B cell (primary cell): ENCODE measurements around the gene FIBIN. TPM values are rescaled to one million over a fixed set of nuclear protein-coding genes. Genes with fewer than 3 reads are reported as not detected.

Source experiments
- ATAC-seq: fragments of 200-7000 bp; cut with Tn5 transposase; one replicate; pipeline ENCODE4 v1.10.0; 2021; ENCODE audit warnings: low read depth, mild to moderate bottlenecking, moderate number of reproducible peaks, moderate library complexity
- CTCF ChIA-PET: fragments of 350-600 bp; sonication (Branson Sonifier 250); formaldehyde crosslinking; loops from one replicate; lab custom pipeline; 2021; ENCODE audit warnings: antibody characterized with exemption, inconsistent platforms; lab: Charles Lee
- POLR2A ChIA-PET: fragments of 350-600 bp; sonication (Branson Sonifier 250); formaldehyde crosslinking; loops from one replicate; lab custom pipeline; 2021; ENCODE audit warnings: antibody characterized with exemption; lab: Charles Lee
- DNase-seq: peaks from one replicate; pipeline ENCODE4 v3.0.0; 2013
- H2AFZ ChIP-seq: 2 replicates; pipeline ENCODE4 v1.6.1; 2012; ENCODE audit warnings: mild to moderate bottlenecking, low read depth, low read length; ENCODE audit not compliant: insufficient read depth, poor library complexity, severe bottlenecking
- H3K27ac ChIP-seq, 2 donors: 1 replicate in 1 of 2; 2 replicates in 1 of 2; pipeline ENCODE4 v1.5.1; 2012 to 2013; ENCODE audit warnings: low read length in 2 of 2, mild to moderate bottlenecking in 2 of 2, moderate library complexity in 1 of 2
- H3K27me3 ChIP-seq, 4 experiments: fragments of 200-600 bp in 1 of 4; sonication (generic) in 1 of 4; replicated peaks in 1 of 4; 1 replicate in 2 of 4; 2 replicates in 2 of 4; pipeline versions ENCODE4 v1.6.1 to v1.7.0; 2013 to 2016; ENCODE audit warnings: low read length in 3 of 4, mild to moderate bottlenecking in 2 of 4, mixed read lengths in 1 of 4, moderate library complexity in 1 of 4; ENCODE audit not compliant: insufficient read depth in 4 of 4, control insufficient read depth in 3 of 4; ENCODE audit errors: control extremely low read depth in 1 of 4
- H3K36me3 ChIP-seq, 2 experiments: replicated peaks in 1 of 2; 1 replicate in 1 of 2; 2 replicates in 1 of 2; pipeline versions ENCODE4 v1.6.1 to v1.7.1; 2013; ENCODE audit warnings: low read length in 1 of 2; ENCODE audit not compliant: insufficient read depth in 2 of 2, control insufficient read depth in 1 of 2; ENCODE audit errors: control extremely low read depth in 1 of 2, extremely low read depth in 1 of 2
- H3K4me1 ChIP-seq, 2 donors: fragments of 200-600 bp in 1 of 2; sonication (generic) in 1 of 2; 1 replicate in 1 of 2; 2 replicates in 1 of 2; pipeline versions ENCODE4 v1.5.1 to v1.6.1; 2013 to 2017; ENCODE audit warnings: low read length in 2 of 2; ENCODE audit not compliant: control insufficient read depth in 2 of 2, insufficient read depth in 2 of 2
- H3K4me2 ChIP-seq: replicated peaks from 2 replicates; pipeline ENCODE3; 2012; ENCODE audit warnings: mild to moderate bottlenecking, low read depth, low read length; ENCODE audit not compliant: poor library complexity, severe bottlenecking
- H3K4me3 ChIP-seq, 5 experiments: fragments of 200-600 bp in 1 of 5; sonication (generic) in 1 of 5; 1 replicate in 3 of 5; 2 replicates in 2 of 5; pipeline versions ENCODE4 v1.5.1 to v1.7.0; 2011 to 2016; ENCODE audit warnings: low read length in 4 of 5, mild to moderate bottlenecking in 4 of 5, low read depth in 2 of 5, control low read depth in 1 of 5, moderate library complexity in 1 of 5; ENCODE audit not compliant: insufficient read depth in 1 of 5; ENCODE audit errors: control extremely low read depth in 1 of 5, extremely low read depth in 1 of 5
- H3K79me2 ChIP-seq: fragments of 200-600 bp; sonication (generic); one replicate; pipeline ENCODE4 v1.6.0; 2016; ENCODE audit warnings: low read length; ENCODE audit not compliant: control insufficient read depth, insufficient read depth
- H3K9ac ChIP-seq: fragments of 200-600 bp; sonication (generic); 2 replicates; pipeline ENCODE4 v1.6.1; 2017; ENCODE audit warnings: mild to moderate bottlenecking, low read length, moderate library complexity
- H3K9me3 ChIP-seq, 3 donors: one replicate each; pipeline versions ENCODE4 v1.6.1 to v1.7.1; 2013; ENCODE audit warnings: low read length in 2 of 3; ENCODE audit not compliant: control insufficient read depth in 2 of 3, insufficient read depth in 1 of 3; ENCODE audit errors: control extremely low read depth in 1 of 3
- H4K20me1 ChIP-seq: 2 replicates; pipeline ENCODE4 v1.6.0; 2012; ENCODE audit warnings: mild to moderate bottlenecking, low read length; ENCODE audit not compliant: insufficient read depth, control insufficient read depth, poor library complexity, severe bottlenecking
- H3K27ac Mint-ChIP-seq: one replicate; pipeline ENCODE4 v1.8.0; 2021; ENCODE audit warnings: mixed read lengths
- H3K27me3 Mint-ChIP-seq: one replicate; pipeline ENCODE4 v1.8.0; 2021; ENCODE audit warnings: mixed read lengths
- H3K4me1 Mint-ChIP-seq: one replicate; pipeline ENCODE4 v1.8.0; 2021; ENCODE audit warnings: mixed read lengths
- H3K4me3 Mint-ChIP-seq: one replicate; pipeline ENCODE4 v1.8.0; 2021; ENCODE audit warnings: mixed read lengths
- H3K9me3 Mint-ChIP-seq: one replicate; pipeline ENCODE4 v1.8.0; 2022; ENCODE audit warnings: mixed read lengths; ENCODE audit not compliant: insufficient read depth
- CTCF ChIP-seq: fragments of 200-600 bp; IDR thresholded peaks from one replicate; pipeline ENCODE4 v1.8.0; 2022; ENCODE audit warnings: antibody characterized with exemption, mild to moderate bottlenecking
- EZH2 ChIP-seq: IDR thresholded peaks from 2 replicates; pipeline ENCODE4 v1.6.1; 2012; ENCODE audit warnings: borderline replicate concordance, low read depth, mild to moderate bottlenecking, moderate library complexity, low read length; ENCODE audit not compliant: insufficient read depth, poor library complexity, severe bottlenecking
- WGBS: methylation state at CpG from one replicate; pipeline ENCODE4 v1.1.5; 2013; ENCODE audit warnings: missing lambda C conversion rate; ENCODE audit not compliant: insufficient coverage; 5-methylcytosine and 5-hydroxymethylcytosine counted together
- intact Hi-C: fragments of 100-400 bp; cut with micrococcal nuclease; formaldehyde crosslinking; loops from one replicate; pipeline ENCODE4 v1.10.0; 2022
- polyA plus RNA-seq: library from polyadenylated mRNA; depleted of rRNA; stranded (reverse); fragments of >200 nt; gene quantifications from 2 replicates; pipeline ENCODE4 v1.2.3, GENCODE V29; 2012
- total RNA-seq, 2 donors: library from RNA; stranded (reverse); fragments of 120-200 nt in 1 of 2; gene quantifications; 1 replicate in 1 of 2; 2 replicates in 1 of 2; pipeline versions ENCODE4 v1.2.3 to v1.2.4, GENCODE V29; 2013 to 2022

FIBIN gene
- total and polyA plus RNA-seq, 2 donors (not counting 1 experiment from before 2014, with no cell fraction given) = not detected

- intact Hi-C loops = no loop called here
- no peak overlapping the region for H3K4me2 ChIP-seq
- no peaks in the 10 kb centered on the region for H3K27me3 ChIP-seq
- peaks cover 0 to 1% (median 0%) of the 10 kb centered on the region in 3 donors for H3K9me3 ChIP-seq
- Mint-ChIP-seq H3K9me3 (peaks cover 3% of the 10 kb centered on the region), H3K27me3 (no peaks in the 10 kb centered on the region), H3K4me3 (no peak overlapping the region), H3K4me1 (no peaks in the 10 kb centered on the region), H3K27ac (no peak overlapping the region)
- ATAC-seq = no peak
- no peaks in the 10 kb centered on the region for H3K36me3 ChIP-seq
- H4K20me1 ChIP-seq = no peaks in the 10 kb centered on the region
- TF ChIP-seq CTCF (no peak), EZH2 (no peak)
- no peak for DNase-seq
- no peak overlapping the region for H3K4me3 ChIP-seq
- CTCF ChIA-PET = no interaction called here
- WGBS = 67% methylated on average over 1 of the region's 2 CpGs
- H3K27ac ChIP-seq = no peak overlapping the region
- no peak overlapping the region for H2AFZ ChIP-seq
- no peak overlapping the region for H3K9ac ChIP-seq
- POLR2A ChIA-PET = no interaction called here
- no peaks in the 10 kb centered on the region for H3K79me2 ChIP-seq
- H3K4me1 ChIP-seq = no peaks in the 10 kb centered on the region
Observed at GRCh38 chr11:26958005-26958701, 35.8 kb upstream of the FIBIN start.

- H3K79me2 ChIP-seq = no peaks in the 10 kb centered on the region
- H3K9ac ChIP-seq = no peak overlapping the region
- Mint-ChIP-seq H3K4me1 (no peaks in the 10 kb centered on the region), H3K27ac (no peak overlapping the region), H3K4me3 (no peak overlapping the region), H3K27me3 (no peaks in the 10 kb centered on the region), H3K9me3 (peaks cover 3% of the 10 kb centered on the region)
- ATAC-seq (no peak), DNase-seq (no peak)
- H4K20me1 ChIP-seq = no peaks in the 10 kb centered on the region
- no peaks in the 10 kb centered on the region for H3K36me3 ChIP-seq
- TF ChIP-seq CTCF (no peak), EZH2 (no peak)
- intact Hi-C loops = no loop called here
- POLR2A ChIA-PET = no interaction called here
- peaks cover 0 to 1% (median 0%) of the 10 kb centered on the region in 3 donors for H3K9me3 ChIP-seq
- H3K4me3 ChIP-seq = no peak overlapping the region
- no peak overlapping the region for H3K27ac ChIP-seq
- CTCF ChIA-PET = no interaction called here
- H3K4me2 ChIP-seq = no peak overlapping the region
- H3K4me1 ChIP-seq = no peaks in the 10 kb centered on the region
- WGBS = no CpG with 5 or more reads among the region's 1 CpG
- H2AFZ ChIP-seq = no peak overlapping the region
- H3K27me3 ChIP-seq = no peaks in the 10 kb centered on the region
Observed at GRCh38 chr11:26958702-26959049, 35.2 kb upstream of the FIBIN start.
